HepG2 (cell line): ENCODE data around the gene CTSO. TPM values are rescaled to one million over a fixed set of nuclear protein-coding genes. Genes with fewer than 3 reads are reported as not detected.

ENCODE experiments used
- ATAC-seq: fragments of 200-7000 bp; cut with Tn5 transposase; 3 replicates; pipeline ENCODE4 v1.9.1; 2020; ENCODE audit warnings: mild to moderate bottlenecking, moderate library complexity
- BruUV-seq: library from RNA; stranded (reverse); fragments of 400-500 nt; replicated peaks from 2 replicates; lab custom pipeline; 2021; lab: Mats Ljungman, UMichigan
- CTCF ChIA-PET: fragments of 300-600 bp; formaldehyde crosslinking; extraction: SDS; loops from one replicate; lab custom pipeline; 2021; ENCODE audit warnings: low total read pairs, inconsistent platforms, low intra/inter-chr PET ratio; lab: Yijun Ruan, JAX
- POLR2A ChIA-PET: fragments of 350-600 bp; sonication (Branson Sonifier 250); formaldehyde crosslinking; loops from one replicate; lab custom pipeline; 2020; ENCODE audit warnings: antibody characterized with exemption, inconsistent platforms; lab: Yijun Ruan, JAX
- DNase-seq: peaks from one replicate; pipeline ENCODE4 v3.0.0-alpha.2; 2015; ENCODE audit warnings: low spot score
- FAIRE-seq: peaks from 3 replicates; lab custom pipeline; 2011; peaks lifted over from hg19 to GRCh38; lab: Jason Lieb, UNC
- H2AFZ ChIP-seq: one replicate; pipeline ENCODE4 v1.6.1; 2011; ENCODE audit warnings: low read length, inconsistent platforms
- H3K27ac ChIP-seq: fragments of 300-600 bp; 3 replicates; pipeline ENCODE4 v1.8.0; 2011; ENCODE audit warnings: mixed run types, mild to moderate bottlenecking, mixed read lengths, low read length, inconsistent platforms; ENCODE audit not compliant: insufficient read depth; ENCODE audit errors: extremely low read length
- H3K27me3 ChIP-seq, 2 experiments: fragments of 200-600 bp in 1 of 2; 2 replicates in 1 of 2; 3 replicates in 1 of 2; pipeline versions ENCODE4 v1.6.0 to v1.8.0; 2011; ENCODE audit warnings: low read length in 2 of 2, mild to moderate bottlenecking in 2 of 2, moderate library complexity in 2 of 2, inconsistent platforms in 1 of 2; ENCODE audit not compliant: insufficient read depth in 2 of 2, control insufficient read depth in 1 of 2
- H3K36me3 ChIP-seq, 2 experiments: fragments of 200-600 bp in 1 of 2; replicated peaks in 1 of 2; 2 replicates in 1 of 2; 3 replicates in 1 of 2; pipeline versions ENCODE4 v1.5.1 to v1.8.0; 2011; ENCODE audit warnings: low read length in 2 of 2, inconsistent platforms in 1 of 2; ENCODE audit not compliant: insufficient read depth in 2 of 2, control insufficient read depth in 1 of 2
- H3K4me1 ChIP-seq: 2 replicates; pipeline ENCODE4 v1.5.1; 2012; ENCODE audit warnings: low read length, inconsistent platforms; ENCODE audit not compliant: insufficient read depth
- H3K4me2 ChIP-seq: 2 replicates; pipeline ENCODE4 v1.6.0; 2011; ENCODE audit warnings: low read depth, low read length, inconsistent platforms
- H3K4me3 ChIP-seq, 3 experiments: fragments of 200-600 bp in 1 of 3; sonication (generic), shearing (Covaris generic) in 1 of 3; replicated peaks in 1 of 3; 2 replicates each; pipeline ENCODE4 v1.5.1; 2011 to 2016; ENCODE audit warnings: low read length in 3 of 3, inconsistent platforms in 2 of 3, low read depth in 2 of 3, mild to moderate bottlenecking in 2 of 3, control low read depth in 1 of 3, mixed read lengths in 1 of 3; ENCODE audit not compliant: insufficient read depth in 1 of 3
- H3K79me2 ChIP-seq: one replicate; pipeline ENCODE4 v1.6.1; 2011; ENCODE audit warnings: low read length, inconsistent platforms; ENCODE audit not compliant: insufficient read depth
- H3K9ac ChIP-seq: 2 replicates; pipeline ENCODE4 v1.6.0; 2011; ENCODE audit warnings: mild to moderate bottlenecking, low read depth, low read length, inconsistent platforms; ENCODE audit not compliant: insufficient read depth
- H3K9me3 ChIP-seq: 2 replicates; pipeline ENCODE4 v1.5.1; 2012; ENCODE audit warnings: mild to moderate bottlenecking, low read length
- H4K20me1 ChIP-seq: 2 replicates; pipeline ENCODE4 v1.6.0; 2011; ENCODE audit warnings: inconsistent platforms, mild to moderate bottlenecking, low read length, moderate library complexity; ENCODE audit not compliant: insufficient read depth
- SRSF9 ChIP-seq: fragments of 200-400 bp; formaldehyde crosslinking; IDR thresholded peaks from 2 replicates; pipeline ENCODE4 v1.6.1; 2018; ENCODE audit warnings: borderline replicate concordance, mild to moderate bottlenecking, low read depth, low read length; ENCODE audit not compliant: insufficient read depth, poor library complexity, severe bottlenecking
- ZNF101 ChIP-seq: sonication (generic); formaldehyde crosslinking; IDR thresholded peaks from 2 replicates; pipeline ENCODE4 v1.4.0; 2020; ENCODE audit warnings: mild to moderate bottlenecking, low read depth, missing genetic modification reagents, borderline replicate concordance
- ZNF12 ChIP-seq: sonication (generic); formaldehyde crosslinking; IDR thresholded peaks from 2 replicates; pipeline ENCODE4 v1.5.0; 2020; ENCODE audit warnings: missing genetic modification reagents
- WGBS: methylation state at CpG from one replicate; pipeline ENCODE4 v1.1.6; 2017; ENCODE audit warnings: low lambda C conversion rate; 5-methylcytosine and 5-hydroxymethylcytosine counted together
- in situ Hi-C: cut with HindIII; loops from 2 replicates; pipeline ENCODE4 v1.10.0; 2017; ENCODE audit warnings: low pct_unique_long_range_greater_than_20kb; ENCODE audit not compliant: extremely low pct_ligation_motif_present
- intact Hi-C: fragments of 100-400 bp; cut with micrococcal nuclease; formaldehyde crosslinking; loops from one replicate; pipeline ENCODE4 v1.10.0; 2022; ENCODE audit not compliant: unreplicated experiment
- polyA plus RNA-seq, 8 experiments: library from polyadenylated mRNA; depleted of rRNA in 3 of 8; stranded (reverse) in 7 of 8; unstranded in 1 of 8; fragments of >200 nt; fragmentation: Illumina TruSeq in 4 of 8; extraction: Trizol in 4 of 8; gene quantifications; 2 replicates each; pipeline versions ENCODE4 v1.2.1 to v1.2.3, GENCODE V29; 2011 to 2016; ENCODE audit warnings: low read depth in 4 of 8, missing spikeins in 1 of 8, mixed read lengths in 1 of 8; ENCODE audit not compliant: insufficient read depth in 1 of 8
- total RNA-seq, 5 experiments: library from RNA; depleted of rRNA; stranded (reverse); fragments of >200 nt; fragmentation: Illumina TruSeq; extraction: Trizol; gene quantifications; 2 replicates each; pipeline ENCODE4 v1.2.3, GENCODE V29; 2016; ENCODE audit warnings: low read depth in 1 of 5
- TF ChIP-seq, protein P1 (sequence below): sonication (generic); formaldehyde crosslinking; IDR thresholded peaks from 2 replicates; pipeline ENCODE4 v1.4.0; 2020; ENCODE audit warnings: missing genetic modification reagents, borderline replicate concordance
- TF ChIP-seq, protein P2 (sequence below): sonication (generic); formaldehyde crosslinking; IDR thresholded peaks from 2 replicates; pipeline ENCODE4 v1.4.0; 2020; ENCODE audit warnings: missing genetic modification reagents
- TF ChIP-seq, protein P3 (sequence below): sonication (generic); formaldehyde crosslinking; IDR thresholded peaks from 2 replicates; pipeline ENCODE4 v1.4.0; 2020; ENCODE audit warnings: mild to moderate bottlenecking, low read depth, missing genetic modification reagents

The CTSO gene
- total and polyA plus RNA-seq, 2 of the 13 experiments (the other 11 are each of a cell fraction or from before 2014, with no cell fraction given): 0.07 to 0.17 TPM

DNA sequence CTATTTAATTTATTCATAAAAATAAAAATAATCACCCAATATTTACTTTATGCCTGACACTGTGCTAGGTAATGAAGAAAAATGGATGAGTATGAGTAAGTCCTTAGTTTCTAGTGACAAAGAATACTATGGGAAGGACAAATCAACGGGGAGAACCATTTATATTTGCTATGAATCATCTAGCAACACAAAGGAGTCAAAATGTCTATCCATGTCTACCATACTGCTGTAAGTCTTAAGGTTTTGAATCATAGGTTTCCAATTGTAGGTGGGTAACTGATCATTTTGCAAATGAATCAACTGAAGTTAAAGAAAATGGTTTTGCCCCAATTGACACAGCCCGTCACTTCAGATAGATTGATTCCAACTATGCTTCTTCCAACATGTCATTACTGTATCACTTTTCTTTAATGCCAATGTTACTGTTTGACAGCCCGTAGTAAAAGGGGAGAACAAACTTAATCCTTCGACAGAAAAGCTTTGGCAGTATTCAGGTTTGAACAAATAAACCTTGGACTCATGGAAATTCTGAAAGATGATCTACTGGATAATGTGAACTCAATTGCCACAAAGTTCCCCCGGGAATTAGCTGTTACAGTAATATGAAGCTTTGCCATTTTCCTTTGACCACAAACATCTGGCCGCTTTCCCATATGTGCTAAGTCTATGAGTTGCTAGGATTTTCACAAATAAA, 47.0 kb downstream of the CTSO start (continued):
- TF ChIP-seq, protein P1, sequence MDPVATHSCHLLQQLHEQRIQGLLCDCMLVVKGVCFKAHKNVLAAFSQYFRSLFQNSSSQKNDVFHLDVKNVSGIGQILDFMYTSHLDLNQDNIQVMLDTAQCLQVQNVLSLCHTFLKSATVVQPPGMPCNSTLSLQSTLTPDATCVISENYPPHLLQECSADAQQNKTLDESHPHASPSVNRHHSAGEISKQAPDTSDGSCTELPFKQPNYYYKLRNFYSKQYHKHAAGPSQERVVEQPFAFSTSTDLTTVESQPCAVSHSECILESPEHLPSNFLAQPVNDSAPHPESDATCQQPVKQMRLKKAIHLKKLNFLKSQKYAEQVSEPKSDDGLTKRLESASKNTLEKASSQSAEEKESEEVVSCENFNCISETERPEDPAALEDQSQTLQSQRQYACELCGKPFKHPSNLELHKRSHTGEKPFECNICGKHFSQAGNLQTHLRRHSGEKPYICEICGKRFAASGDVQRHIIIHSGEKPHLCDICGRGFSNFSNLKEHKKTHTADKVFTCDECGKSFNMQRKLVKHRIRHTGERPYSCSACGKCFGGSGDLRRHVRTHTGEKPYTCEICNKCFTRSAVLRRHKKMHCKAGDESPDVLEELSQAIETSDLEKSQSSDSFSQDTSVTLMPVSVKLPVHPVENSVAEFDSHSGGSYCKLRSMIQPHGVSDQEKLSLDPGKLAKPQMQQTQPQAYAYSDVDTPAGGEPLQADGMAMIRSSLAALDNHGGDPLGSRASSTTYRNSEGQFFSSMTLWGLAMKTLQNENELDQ (CRISPR knock-in tag): no peak
- TF ChIP-seq, all 625 proteins: peak for 0

DNA sequence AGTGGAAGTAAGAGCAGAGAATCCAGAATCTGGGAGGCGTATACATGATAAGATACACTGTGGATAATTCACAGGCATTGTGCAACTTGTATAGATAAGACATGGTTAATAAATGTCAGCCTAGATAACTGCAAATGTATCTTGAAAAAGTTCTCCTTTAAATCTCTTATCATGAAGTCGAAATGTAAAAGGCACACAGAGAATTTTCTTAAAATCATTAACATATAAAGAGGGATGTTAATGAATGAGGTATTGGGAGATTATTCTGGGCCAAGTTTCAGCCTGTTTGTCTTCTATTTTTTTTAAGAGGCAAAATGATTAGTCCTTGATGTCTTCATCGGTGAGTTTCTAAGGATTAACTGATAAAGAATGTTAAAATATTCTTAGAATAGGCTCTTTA, 49.3 kb downstream of the CTSO start:
- no peaks in the 10 kb centered on the region for H3K36me3 ChIP-seq
- POLR2A ChIA-PET: no interaction called here
- no peak for ATAC-seq
- WGBS: 1% methylated on average over 3 of the region's 3 CpGs
- no peaks in the 10 kb centered on the region for H3K79me2 ChIP-seq
- H3K9me3 ChIP-seq: no peaks in the 10 kb centered on the region
- CTCF ChIA-PET: no interaction called here
- no peaks in the 10 kb centered on the region for H3K4me1 ChIP-seq
- H4K20me1 ChIP-seq: no peaks in the 10 kb centered on the region
- in situ Hi-C loops: no loop called here
- DNase-seq: no peak
- H3K4me3 ChIP-seq: no peak overlapping the region
- TF ChIP-seq ZNF12 (CRISPR knock-in tag) (no peak), ZNF101 (CRISPR knock-in tag) (no peak), SRSF9 (no peak)
- TF ChIP-seq, protein P2, sequence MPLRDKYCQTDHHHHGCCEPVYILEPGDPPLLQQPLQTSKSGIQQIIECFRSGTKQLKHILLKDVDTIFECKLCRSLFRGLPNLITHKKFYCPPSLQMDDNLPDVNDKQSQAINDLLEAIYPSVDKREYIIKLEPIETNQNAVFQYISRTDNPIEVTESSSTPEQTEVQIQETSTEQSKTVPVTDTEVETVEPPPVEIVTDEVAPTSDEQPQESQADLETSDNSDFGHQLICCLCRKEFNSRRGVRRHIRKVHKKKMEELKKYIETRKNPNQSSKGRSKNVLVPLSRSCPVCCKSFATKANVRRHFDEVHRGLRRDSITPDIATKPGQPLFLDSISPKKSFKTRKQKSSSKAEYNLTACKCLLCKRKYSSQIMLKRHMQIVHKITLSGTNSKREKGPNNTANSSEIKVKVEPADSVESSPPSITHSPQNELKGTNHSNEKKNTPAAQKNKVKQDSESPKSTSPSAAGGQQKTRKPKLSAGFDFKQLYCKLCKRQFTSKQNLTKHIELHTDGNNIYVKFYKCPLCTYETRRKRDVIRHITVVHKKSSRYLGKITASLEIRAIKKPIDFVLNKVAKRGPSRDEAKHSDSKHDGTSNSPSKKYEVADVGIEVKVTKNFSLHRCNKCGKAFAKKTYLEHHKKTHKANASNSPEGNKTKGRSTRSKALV: no peak
- TF ChIP-seq, protein P3, sequence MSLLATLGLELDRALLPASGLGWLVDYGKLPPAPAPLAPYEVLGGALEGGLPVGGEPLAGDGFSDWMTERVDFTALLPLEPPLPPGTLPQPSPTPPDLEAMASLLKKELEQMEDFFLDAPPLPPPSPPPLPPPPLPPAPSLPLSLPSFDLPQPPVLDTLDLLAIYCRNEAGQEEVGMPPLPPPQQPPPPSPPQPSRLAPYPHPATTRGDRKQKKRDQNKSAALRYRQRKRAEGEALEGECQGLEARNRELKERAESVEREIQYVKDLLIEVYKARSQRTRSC (CRISPR knock-in tag): no peak
- no peak overlapping the region for H2AFZ ChIP-seq
- FAIRE-seq: no peak
- H3K27me3 ChIP-seq: no peaks in the 10 kb centered on the region
- H3K9ac ChIP-seq: no peak overlapping the region
- H3K27ac ChIP-seq: no peak overlapping the region
- no peak overlapping the region for H3K4me2 ChIP-seq
- BruUV-seq: no TSS peak
- intact Hi-C loops: no loop called here
